Measurements from ENCODE around the gene CHRND. TPM values are rescaled to one million over a fixed set of nuclear protein-coding genes. Genes with fewer than 3 reads are reported as not detected.
"Not testable (repeated sequence)": the region's sequence is repeated elsewhere in the genome, so short reads cannot be mapped to it uniquely, and the experiment has no call there.

CHRND gene
- total and polyA plus RNA-seq, 12 donors, result 0.07 to 0.39 (median 0.14) TPM; not detected in 7

DNA sequence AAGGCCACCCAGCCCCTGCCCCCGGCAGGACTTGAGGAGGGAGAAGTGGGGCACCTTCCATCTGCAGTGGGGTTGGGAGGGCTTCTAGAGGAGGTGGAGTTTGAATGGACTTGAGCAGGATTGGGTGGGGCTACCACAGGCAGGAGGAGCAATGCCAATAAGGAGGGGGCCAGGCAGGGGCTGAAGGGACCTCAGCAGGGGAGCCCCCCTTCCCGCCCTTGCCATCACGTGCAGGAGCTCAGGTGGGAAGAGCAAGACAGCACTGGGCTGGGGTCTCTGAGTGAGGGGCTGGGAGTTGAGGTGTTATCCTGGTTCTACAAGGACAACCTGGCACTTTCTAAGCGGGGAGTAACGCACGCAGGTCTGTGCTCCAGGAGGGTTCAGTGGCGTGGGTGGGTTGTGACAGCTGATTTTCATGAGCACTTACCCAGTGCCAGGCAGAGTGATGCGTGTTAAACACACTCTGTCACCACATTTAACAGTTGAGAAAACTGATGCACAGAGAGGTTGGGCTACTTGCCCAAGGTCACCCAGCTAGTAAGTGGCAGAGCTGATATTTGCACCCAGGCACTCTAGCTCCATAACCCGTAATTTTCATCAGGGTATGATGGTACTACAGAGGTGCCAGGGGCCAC is 4.8 kb downstream of the CHRND start:
- no peaks in the 10 kb centered on the region for H3K27me3 ChIP-seq
- WGBS, 4 donors, result 62 to 67% (median 63%) methylated on average over 7 to 9 of the region's 9 CpGs; no CpG with 5 or more reads in 1 of the 4 donors
- H3K4me3 ChIP-seq, result no peak overlapping the region
- DNase-seq, result peak in 1 of 7 donors; percentile 28
- no peak for TF ChIP-seq POLR2A (IDR thresholded peaks at IDR 0.05)
- no peak for TF ChIP-seq CTCF (IDR thresholded peaks at IDR 0.05)
- intact Hi-C loops (cut with DNase I), result no loop called here
- no peak overlapping the region for H3K27ac ChIP-seq
- H3K4me1 ChIP-seq (replicated peaks in 1 of 2), result no peaks in the 10 kb centered on the region
- H3K9me3 ChIP-seq (replicated peaks in 1 of 3), result no peaks in the 10 kb centered on the region
- H3K36me3 ChIP-seq (replicated peaks in 1 of 2), result no peaks in the 10 kb centered on the region

DNA sequence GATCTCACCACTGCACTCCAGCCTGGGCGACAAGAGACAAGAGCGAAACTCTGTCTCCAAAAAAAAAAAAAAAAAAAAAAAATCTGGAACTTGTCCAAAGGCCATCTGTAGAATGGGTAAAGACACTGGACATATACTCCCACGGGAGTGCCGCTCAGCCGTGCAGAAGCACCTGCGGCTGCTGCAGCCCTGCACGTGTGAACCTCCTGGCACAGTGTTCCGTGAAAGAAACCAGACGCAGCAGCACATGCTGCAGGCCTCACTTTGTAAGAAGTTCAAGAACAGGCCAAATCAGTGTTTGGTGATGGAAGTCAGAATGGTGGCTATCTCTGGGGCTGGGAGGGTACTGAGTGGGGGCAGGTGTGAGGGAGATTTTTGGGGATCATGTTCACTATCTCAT is 6.5 kb downstream of the CHRND start:
- Histone ChIP-seq H3K36me3 (replicated peaks in 1 of 2) (no peaks in the 10 kb centered on the region), H3K4me3 (no peak overlapping the region), H3K27ac (no peak overlapping the region), H3K27me3 (peaks cover 5% of the 10 kb centered on the region), H3K4me1 (replicated peaks in 1 of 2) (no peaks in the 10 kb centered on the region), H3K9me3 (replicated peaks in 1 of 3) (no peaks in the 10 kb centered on the region)
- 70 to 83% (median 76%) methylated on average over 9 of the region's 9 CpGs for WGBS, 4 donors
- peak in 1 of 7 donors; percentile 6 for DNase-seq
- intact Hi-C loops (cut with DNase I), result no loop called here
- no peak for TF ChIP-seq CTCF (IDR thresholded peaks at IDR 0.05)
- no peak for TF ChIP-seq POLR2A (IDR thresholded peaks at IDR 0.05)

DNA sequence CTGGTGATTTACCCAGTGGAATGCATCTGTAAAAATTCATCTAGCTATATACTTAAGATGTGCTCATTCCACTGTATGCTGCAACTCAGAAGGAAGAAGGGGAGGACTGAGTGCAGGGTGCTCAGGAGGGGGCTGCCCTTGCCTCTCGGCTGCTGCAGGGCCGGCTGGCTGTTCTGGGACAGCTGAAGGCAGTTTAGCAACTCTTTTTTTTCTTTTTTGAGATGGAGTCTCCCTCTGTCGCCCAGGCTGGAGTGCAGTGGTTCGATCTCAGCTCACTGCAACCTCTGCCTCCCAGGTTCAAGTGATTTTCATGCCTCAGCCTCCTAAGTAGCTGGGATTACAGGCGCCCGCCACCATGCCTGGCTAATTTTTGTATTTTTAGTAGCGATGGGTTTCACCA is 6.9 kb downstream of the CHRND start:
- WGBS, 4 donors, result 82 to 94% (median 85%) methylated on average over 6 to 7 of the region's 7 CpGs
- H3K9me3 ChIP-seq (replicated peaks in 1 of 3); H3K4me1 ChIP-seq (replicated peaks in 1 of 2); H3K4me3 ChIP-seq; H3K36me3 ChIP-seq (replicated peaks in 1 of 2); H3K27ac ChIP-seq; H3K27me3 ChIP-seq; intact Hi-C loops (cut with DNase I): not testable (repeated sequence)
- peak in 1 of 7 donors; percentile 10 for DNase-seq

GRCh38 chr2:232533944-232534710 is 8.2 kb downstream of the CHRND start:
- no peak for TF ChIP-seq POLR2A (IDR thresholded peaks at IDR 0.05)
- no peak for TF ChIP-seq CTCF (IDR thresholded peaks at IDR 0.05)
- DNase-seq, result peak in 1 of 7 donors; percentile 10
- Histone ChIP-seq H3K4me3 (no peak overlapping the region), H3K4me1 (replicated peaks in 1 of 2) (no peaks in the 10 kb centered on the region), H3K9me3 (replicated peaks in 1 of 3) (no peaks in the 10 kb centered on the region), H3K27me3 (peaks cover 5% of the 10 kb centered on the region), H3K27ac (no peak overlapping the region), H3K36me3 (replicated peaks in 1 of 2) (no peaks in the 10 kb centered on the region)
- WGBS, 4 donors, result 72 to 84% (median 80%) methylated on average over 9 to 13 of the region's 13 CpGs
- intact Hi-C loops (cut with DNase I), result no loop called here
